AG04449 (cell line): ENCODE data around the gene SUSD1.

Experiments
- CTCF ChIA-PET: fragments of 350-600 bp; formaldehyde crosslinking; extraction: SDS; loops from one replicate; lab custom pipeline; 2021; ENCODE audit warnings: antibody characterized with exemption; lab: Yijun Ruan, JAX
- POLR2A ChIA-PET: fragments of 400-600, 350-600 bp; formaldehyde crosslinking; extraction: SDS; loops from one replicate; lab custom pipeline; 2020; ENCODE audit warnings: antibody characterized with exemption, inconsistent platforms; lab: Yijun Ruan, JAX
- DNase-seq: peaks from one replicate; pipeline ENCODE4 v3.0.0-alpha.2; 2010; ENCODE audit warnings: low read depth, low spot score
- H3K4me3 ChIP-seq: 2 replicates; pipeline ENCODE4 v1.5.1; 2011; ENCODE audit warnings: low read depth, mild to moderate bottlenecking, control low read depth, low read length
- CTCF ChIP-seq: IDR thresholded peaks from one replicate; pipeline ENCODE4 v1.5.1; 2011; ENCODE audit warnings: mild to moderate bottlenecking, moderate library complexity, low read length, control low read depth, inconsistent platforms; ENCODE audit not compliant: insufficient read depth; ENCODE audit errors: missing control alignments

Gene SUSD1

DNA sequence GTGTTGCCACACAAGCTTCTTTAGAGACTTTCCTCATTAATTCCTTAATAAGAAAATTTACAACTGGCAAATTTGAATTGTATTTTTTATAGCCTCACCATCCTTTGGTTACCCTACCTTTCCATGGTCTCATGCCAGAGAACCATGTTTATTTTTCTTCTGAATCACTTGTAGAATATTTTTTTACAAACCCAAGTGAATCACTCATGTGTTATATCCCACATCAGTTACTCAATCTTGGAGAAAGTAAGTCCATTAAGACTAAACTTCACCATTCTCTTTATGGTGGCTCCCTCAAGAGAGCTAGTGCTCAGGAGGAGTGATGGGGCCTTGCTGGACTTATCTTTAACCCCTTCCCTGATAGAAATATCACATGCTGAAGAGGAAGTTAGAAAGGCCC lies 128.9 kb downstream of the SUSD1 start:
- ChIA-PET CTCF (interaction anchor here (1.0 to 1.9 kb wide), 2 partner anchors 11 to 33 kb away, joined by 3 to 5 read pairs; no protein-coding TSS in a partner anchor), POLR2A (interaction anchor here (1.0 kb wide), 1 partner anchor 19 kb away, joined by 4 read pairs; no protein-coding TSS in a partner anchor)
- H3K4me3 ChIP-seq, result no peak overlapping the region
- no peak for TF ChIP-seq CTCF
- no peak for DNase-seq

DNA sequence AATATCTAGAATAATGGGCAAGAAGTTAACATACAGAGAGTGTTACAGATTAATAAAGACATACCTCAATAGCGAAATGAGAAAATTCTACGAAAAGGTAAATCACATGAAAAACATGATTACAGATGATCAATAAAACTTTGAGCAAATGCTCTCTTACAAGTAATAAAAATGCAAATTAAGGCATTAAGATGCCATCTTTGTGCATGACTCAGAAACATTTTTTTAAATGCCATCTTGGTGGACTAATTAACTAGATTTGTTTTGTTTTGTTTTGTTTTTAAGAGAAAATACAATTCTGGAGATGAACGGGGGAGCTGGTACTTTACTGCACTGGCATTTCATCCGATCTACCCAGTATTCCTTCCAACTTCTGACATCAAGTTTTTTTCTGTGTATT lies 130.2 kb downstream of the SUSD1 start:
- no peak for TF ChIP-seq CTCF
- no peak for DNase-seq
- CTCF ChIA-PET, result interaction anchor here (0.7 kb wide), 1 partner anchor 28 kb away, joined by 3 read pairs; no protein-coding TSS in a partner anchor
- POLR2A ChIA-PET, result no interaction called here
- H3K4me3 ChIP-seq, result no peak overlapping the region

GRCh38 chr9:112044186-112044585 lies 130.9 kb downstream of the SUSD1 start:
- no peak for TF ChIP-seq CTCF
- H3K4me3 ChIP-seq, result no peak overlapping the region
- no peak for DNase-seq
- ChIA-PET POLR2A (no interaction called here), CTCF (interaction anchor here (0.7 to 1.4 kb wide), 2 partner anchors 19 to 28 kb away, joined by 3 read pairs; no protein-coding TSS in a partner anchor)

DNA sequence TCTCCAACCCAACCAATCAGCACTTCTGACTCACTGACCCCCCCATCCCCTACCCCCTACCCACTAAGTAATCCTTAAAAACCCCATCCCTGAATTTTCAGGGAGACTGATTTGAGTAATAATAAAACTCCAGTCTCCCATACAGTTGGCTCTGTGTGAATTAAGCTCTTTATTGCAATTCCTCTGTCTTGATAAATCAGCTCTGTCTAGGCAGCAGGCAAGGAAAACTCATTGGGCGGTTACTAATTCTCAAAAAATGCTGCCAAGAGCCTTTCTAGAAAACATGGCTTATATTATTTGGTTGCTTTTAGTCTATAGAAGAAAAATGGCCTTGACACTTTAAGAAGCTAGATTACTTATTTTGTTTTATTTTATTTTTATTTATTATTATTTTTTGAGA lies 131.7 kb downstream of the SUSD1 start:
- no peak for DNase-seq
- CTCF ChIA-PET, result interaction anchor here (1.0 to 1.4 kb wide), 3 partner anchors 19 to 283 kb away, joined by 3 to 5 read pairs (median 3); no protein-coding TSS in a partner anchor
- H3K4me3 ChIP-seq, result no peak overlapping the region
- TF ChIP-seq CTCF, result no peak
- POLR2A ChIA-PET, result no interaction called here

- no peak overlapping the region for H3K4me3 ChIP-seq
- no peak for TF ChIP-seq CTCF
- no peak for DNase-seq
- CTCF ChIA-PET, result interaction anchor here (1.0 to 1.4 kb wide), 3 partner anchors 20 to 283 kb away, joined by 3 to 5 read pairs (median 3); no protein-coding TSS in a partner anchor
- POLR2A ChIA-PET, result no interaction called here
These were observed 132.3 kb downstream of the SUSD1 start for GRCh38 chr9:112042769-112043168.

DNA sequence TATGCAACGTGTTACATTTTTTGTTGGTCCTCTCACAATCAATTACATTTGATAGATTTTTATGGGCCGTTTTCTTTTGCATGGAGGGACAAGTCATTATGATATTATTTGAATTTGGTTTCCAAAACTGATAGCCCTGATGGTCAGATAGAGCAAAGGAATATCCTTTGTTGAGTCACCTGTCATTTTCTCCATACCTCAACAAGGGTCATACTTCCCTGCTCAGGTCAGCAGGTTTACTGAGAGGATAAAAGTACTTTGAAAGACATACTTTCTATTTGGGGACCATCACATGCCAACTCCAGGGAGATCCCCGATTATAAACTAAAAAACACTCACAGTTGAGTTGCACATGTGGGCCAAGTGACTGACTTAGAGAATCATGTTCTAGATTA lies 132.9 kb downstream of the SUSD1 start:
- no peak for TF ChIP-seq CTCF
- DNase-seq, result no peak
- CTCF ChIA-PET, result interaction anchor here (0.7 to 1.2 kb wide), 2 partner anchors 32 to 101 kb away, joined by 3 to 9 read pairs; no protein-coding TSS in a partner anchor
- POLR2A ChIA-PET, result interaction anchor here (0.7 to 1.9 kb wide), 12 partner anchors 8 to 146 kb away, joined by 3 to 30 read pairs (median 10); partner anchors contain the start of gene UGCG
- H3K4me3 ChIP-seq, result no peak overlapping the region
